GM19324 (cell line): ENCODE data around the gene MT3.

Experiments used
- ATAC-seq: cut with Tn5 transposase; IDR thresholded peaks from one replicate; pipeline ENCODE4 v1.9.1; 2021; ENCODE audit warnings: mild to moderate bottlenecking, moderate library complexity; ENCODE audit not compliant: unreplicated experiment, low FRiP score

MT3 gene

GRCh38 chr16:56589141-56590039, at the start of gene MT3:
Gene MT3 (plus strand): TSS chr16:56589528. CDS start chr16:56589591, 63 bp downstream.
- no peak for ATAC-seq

- ATAC-seq = no peak
Measured at GRCh38 chr16:56539656-56540055, 49.7 kb upstream of the MT3 start.

- ATAC-seq = no peak
Measured at GRCh38 chr16:56542039-56542438, 47.3 kb upstream of the MT3 start.

GRCh38 chr16:56547120-56547948, 42.0 kb upstream of the MT3 start:
- no peak for ATAC-seq

GRCh38 chr16:56547949-56548567, 41.3 kb upstream of the MT3 start:
- no peak for ATAC-seq

- ATAC-seq = no peak
Measured at GRCh38 chr16:56549161-56549560, 40.2 kb upstream of the MT3 start.

- ATAC-seq = no peak
Measured at GRCh38 chr16:56549744-56550385, 39.5 kb upstream of the MT3 start.

GRCh38 chr16:56551796-56552738, 37.3 kb upstream of the MT3 start:
- no peak for ATAC-seq

- ATAC-seq = no peak
Measured at GRCh38 chr16:56554441-56554840, 34.9 kb upstream of the MT3 start.

GRCh38 chr16:56558024-56558747, 31.1 kb upstream of the MT3 start:
- no peak for ATAC-seq

GRCh38 chr16:56559109-56559508, 30.2 kb upstream of the MT3 start:
- no peak for ATAC-seq

GRCh38 chr16:56560447-56560846, 28.9 kb upstream of the MT3 start:
- no peak for ATAC-seq

GRCh38 chr16:56561126-56561525, 28.2 kb upstream of the MT3 start:
- no peak for ATAC-seq

GRCh38 chr16:56564793-56565477, 24.4 kb upstream of the MT3 start, which contains the start of gene MT4:
Gene MT4 (plus strand): TSS chr16:56565073. CDS start chr16:56565129, 56 bp downstream.
- ATAC-seq = no peak

- no peak for ATAC-seq
Measured at GRCh38 chr16:56569971-56570370, 19.4 kb upstream of the MT3 start.

- ATAC-seq = no peak
Measured at GRCh38 chr16:56571525-56571924, 17.8 kb upstream of the MT3 start.

GRCh38 chr16:56574625-56575024, 14.7 kb upstream of the MT3 start:
- no peak for ATAC-seq
